ENCODE data around the gene RGMB.

Gene RGMB

GRCh38 chr5:98769210-98769958 lies 4.1 kb upstream of the RGMB start:
- DNase-seq: peak; percentile 32

GRCh38 chr5:98769959-98770208 lies 3.6 kb upstream of the RGMB start:
- no peak for DNase-seq

- peak; percentile 8 for DNase-seq
Measured at GRCh38 chr5:98770209-98770910, 3.1 kb upstream of the RGMB start.

DNA sequence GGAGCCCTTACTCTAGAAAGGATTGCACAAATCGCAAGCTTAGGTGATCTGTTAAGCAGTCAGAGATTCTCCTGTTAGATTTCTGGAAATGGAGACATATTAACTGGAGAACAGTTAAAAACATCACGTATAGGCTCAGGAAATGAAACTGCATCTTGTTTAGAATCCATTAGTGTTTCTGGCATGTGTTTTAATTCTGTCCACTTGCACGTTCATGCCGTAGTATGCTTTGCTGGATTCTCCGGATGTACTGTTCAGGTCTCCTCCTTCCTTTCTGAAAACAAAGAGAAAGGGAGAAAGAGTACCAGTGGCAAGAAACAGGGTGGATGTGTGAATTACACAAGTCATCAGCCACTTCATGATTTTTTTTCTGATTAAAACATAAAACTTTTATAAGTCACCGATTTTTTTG lies 2.5 kb upstream of the RGMB start:
- DNase-seq: peak; percentile 16

- DNase-seq: peak; percentile 82
Measured at GRCh38 chr5:98771382-98772109, 1.9 kb upstream of the RGMB start.

DNA sequence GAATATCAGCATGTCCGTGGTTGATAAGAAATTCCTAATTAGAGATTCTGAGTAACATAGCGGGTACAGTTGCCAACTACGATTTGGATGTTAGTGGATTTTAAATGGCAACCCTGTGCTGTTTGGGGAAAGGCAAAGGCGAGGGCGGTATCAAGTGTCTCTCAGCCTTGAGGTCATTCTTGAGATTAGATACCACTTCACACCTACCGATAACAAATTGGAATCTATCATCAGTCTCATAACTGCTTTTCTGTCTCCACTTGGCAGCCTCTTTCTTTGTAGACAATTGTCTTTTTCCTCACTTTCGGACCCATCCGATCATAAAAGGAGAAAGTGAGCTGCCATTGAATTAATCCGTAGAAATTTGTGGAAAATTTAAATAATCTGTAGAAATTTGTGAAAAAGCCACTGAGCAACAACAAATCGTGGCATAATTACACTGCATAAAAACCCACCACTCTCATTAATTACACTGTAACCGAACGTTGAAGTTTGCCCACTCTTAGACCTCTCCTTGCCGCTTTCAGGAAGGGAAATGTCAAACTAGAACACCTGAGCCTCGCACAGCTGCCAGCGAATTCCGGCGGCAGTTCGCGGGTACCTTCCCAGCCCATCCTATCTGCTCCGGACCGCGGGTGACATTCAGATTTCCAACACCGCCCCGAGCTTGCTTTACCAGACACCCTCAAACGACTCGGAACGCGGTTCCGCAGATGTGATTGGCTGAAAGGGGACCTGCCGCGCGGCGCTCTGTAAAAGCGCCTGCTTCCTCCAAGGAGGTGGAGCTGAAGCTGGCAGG lies 849 bp upstream of the RGMB start:
- DNase-seq: peak; percentile 74

GRCh38 chr5:98773214-98773463 lies 324 bp upstream of the RGMB start:
- no peak for DNase-seq

DNA sequence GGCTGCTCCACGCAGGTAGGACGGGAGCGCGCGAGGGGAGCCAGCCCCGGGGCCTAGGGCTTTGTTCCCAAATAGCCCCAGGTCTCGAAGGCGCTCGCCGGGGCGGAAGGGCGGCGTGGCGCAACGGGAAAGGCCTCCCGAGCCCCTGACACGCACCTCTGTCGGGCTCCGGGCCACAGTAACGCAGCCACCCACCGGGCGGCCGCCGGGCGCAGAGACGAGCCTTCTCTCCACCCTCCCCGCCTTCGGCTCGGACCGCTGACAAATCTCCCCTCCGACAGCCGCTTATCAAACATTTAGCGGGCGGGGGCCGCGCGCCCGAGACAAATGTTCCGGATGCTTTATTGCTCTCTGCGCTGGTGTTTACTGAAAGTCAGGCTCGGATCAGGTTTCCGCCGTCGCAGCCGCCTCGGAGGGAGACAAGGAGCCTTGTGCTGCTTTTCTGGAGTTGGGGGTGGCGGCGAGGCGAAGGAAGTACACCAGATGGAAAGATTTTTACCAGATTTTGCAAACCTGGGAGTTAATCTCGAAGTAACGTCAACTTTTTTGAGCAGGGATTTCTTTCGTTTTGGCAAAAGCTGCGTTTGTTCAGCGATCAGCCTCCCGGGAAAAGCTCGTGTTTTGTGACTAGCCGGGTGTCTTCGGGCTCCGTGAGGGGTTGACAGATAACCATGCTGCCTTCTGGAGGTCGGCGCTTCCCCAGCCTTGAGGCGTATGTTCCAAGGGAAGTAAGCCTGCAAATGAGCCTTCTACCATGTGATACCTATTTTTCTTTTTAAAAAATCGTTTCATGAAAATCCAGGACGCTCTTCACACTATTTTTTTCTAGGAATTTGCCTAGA lies 950 bp downstream of the RGMB start:
- DNase-seq: peak; percentile 65

DNA sequence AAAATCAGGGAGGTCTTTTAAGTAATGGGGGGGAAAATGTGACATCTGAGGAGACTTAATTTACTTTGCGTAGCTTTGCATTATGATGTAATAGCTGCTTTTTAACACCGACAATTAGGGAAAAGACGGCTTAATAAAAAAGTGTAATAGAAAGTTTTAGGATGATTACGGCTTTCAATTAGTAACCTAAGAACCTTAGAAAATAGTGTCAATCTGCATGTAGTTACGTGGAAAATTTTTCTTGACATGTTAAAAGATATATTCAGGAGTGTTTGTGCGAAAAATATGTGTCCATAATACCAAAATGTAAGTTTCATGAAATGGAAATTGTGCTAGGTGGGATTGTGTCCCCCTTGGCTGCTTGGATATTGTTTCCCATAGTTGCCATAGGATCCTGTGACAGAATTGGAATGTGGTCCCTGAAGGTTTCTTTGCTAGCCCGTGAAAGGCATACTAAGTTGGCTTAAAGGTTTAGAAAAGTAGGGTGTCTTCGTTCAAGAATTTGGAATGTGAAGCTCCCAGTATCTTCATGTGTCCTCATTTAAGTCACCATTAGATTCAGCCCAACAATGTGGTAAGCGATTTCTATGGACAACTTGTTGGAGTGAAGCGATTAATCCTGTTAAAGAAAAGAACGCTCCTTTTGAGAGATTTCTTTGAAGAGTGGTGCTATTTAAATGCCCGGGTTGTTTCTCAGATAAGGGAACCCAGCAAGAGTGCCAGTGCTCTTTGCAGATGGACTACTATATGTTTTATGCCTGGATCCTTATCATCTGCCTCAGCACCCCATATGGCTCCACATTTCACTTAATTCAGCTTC lies 2.0 kb downstream of the RGMB start:
- DNase-seq: no peak

GRCh38 chr5:98776066-98776705 lies 2.7 kb downstream of the RGMB start:
- DNase-seq: no peak

- no peak for DNase-seq
Measured at GRCh38 chr5:98777295-98777694, 3.8 kb downstream of the RGMB start.

DNA sequence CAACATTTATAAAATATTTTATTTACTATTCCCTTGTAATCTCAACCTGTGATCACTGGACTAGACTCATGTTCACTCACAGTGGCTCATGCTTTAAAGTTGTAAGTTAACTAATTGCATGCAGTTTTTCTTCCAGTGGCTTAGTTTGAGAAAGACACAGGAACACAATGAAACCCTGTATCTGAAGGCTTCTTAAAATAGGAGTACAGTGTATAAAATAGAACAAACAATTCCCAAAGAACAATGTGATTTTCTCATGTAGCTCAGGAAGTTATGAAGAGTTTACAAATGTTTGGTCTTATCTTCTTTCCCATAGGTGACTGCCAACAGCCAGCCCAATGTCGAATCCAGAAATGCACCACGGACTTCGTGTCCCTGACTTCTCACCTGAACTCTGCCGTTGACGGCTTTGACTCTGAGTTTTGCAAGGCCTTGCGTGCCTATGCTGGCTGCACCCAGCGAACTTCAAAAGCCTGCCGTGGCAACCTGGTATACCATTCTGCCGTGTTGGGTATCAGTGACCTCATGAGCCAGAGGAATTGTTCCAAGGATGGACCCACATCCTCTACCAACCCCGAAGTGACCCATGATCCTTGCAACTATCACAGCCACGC lies 5.9 kb downstream of the RGMB start:
- DNase-seq: no peak

DNA sequence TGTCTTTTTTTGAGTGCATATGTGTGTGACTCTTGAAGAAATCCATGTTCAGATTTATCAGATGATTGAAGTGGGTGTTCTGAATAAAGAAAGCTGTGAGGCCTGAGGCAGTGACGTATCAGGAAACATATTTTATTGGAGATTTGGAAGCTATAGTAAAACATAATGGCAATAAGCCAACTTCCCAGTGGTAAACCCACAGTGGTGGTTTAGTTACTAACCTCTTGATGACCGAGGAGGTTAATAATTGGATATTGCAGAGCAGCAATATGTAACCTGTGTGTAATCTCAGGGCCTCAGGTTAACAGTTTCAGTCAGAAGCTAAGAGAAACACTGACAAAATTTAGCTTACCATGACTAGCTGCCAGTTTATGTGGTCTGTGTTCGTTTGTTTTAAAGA lies 6.9 kb downstream of the RGMB start:
- no peak for DNase-seq

DNA sequence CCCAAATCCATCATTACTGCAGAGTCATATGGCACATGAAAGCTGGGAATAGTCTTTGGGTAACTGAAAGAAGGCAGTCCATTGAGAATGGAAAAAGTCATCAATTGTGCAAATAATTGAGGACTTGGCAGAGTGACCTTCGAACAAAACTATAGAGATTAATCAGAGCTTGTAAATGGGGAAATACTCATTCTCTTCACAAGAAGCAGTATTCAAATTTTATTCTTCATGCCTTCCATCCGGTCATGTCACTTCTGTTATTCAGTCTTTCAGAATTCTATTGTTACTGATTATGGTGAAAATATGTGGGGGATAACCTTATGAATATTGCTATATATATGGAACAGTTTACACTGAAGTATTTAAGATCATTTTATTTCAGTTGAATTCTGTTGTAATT lies 8.1 kb downstream of the RGMB start:
- DNase-seq: no peak

GRCh38 chr5:98781964-98782363 lies 8.5 kb downstream of the RGMB start:
- DNase-seq: no peak

GRCh38 chr5:98783051-98783649 lies 9.7 kb downstream of the RGMB start:
- no peak for DNase-seq

GRCh38 chr5:98784411-98784810 lies 10.9 kb downstream of the RGMB start:
- DNase-seq: no peak

DNA sequence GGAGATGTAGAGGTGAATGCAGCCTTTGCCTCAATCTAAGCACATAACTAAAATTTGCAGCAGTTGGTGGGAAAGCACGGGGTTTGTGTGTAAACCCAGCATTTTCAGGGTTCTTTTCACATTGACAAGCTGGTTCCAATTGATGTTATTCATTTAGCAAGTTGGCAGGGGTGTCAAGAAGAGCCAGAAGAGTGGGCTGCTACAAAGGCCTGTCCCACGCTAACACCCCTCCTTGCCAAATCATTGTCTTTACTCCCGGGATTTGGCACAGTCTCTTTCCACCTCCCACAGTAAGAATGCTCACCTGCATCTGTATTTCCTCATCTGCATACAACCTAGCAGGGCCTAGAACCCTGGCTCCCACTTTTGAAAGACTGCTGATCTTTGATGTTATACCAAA lies 11.8 kb downstream of the RGMB start:
- DNase-seq: no peak

GRCh38 chr5:98786191-98786853 lies 12.9 kb downstream of the RGMB start:
- no peak for DNase-seq
